ENCODE results near the gene MUC13. TPM values are rescaled to one million over a fixed set of nuclear protein-coding genes. Genes with fewer than 3 reads are reported as not detected.

Gene MUC13
- total RNA-seq, 4 donors from 2014 or later, result not detected

- H3K4me3 ChIP-seq (ENCODE audit: low read depth, poor library complexity, severe bottlenecking), result no peak overlapping the region
- DNase-seq (ENCODE audit: low spot score in 2 of 2), result no peak
- TF ChIP-seq CTCF (IDR thresholded peaks at IDR 0.05) (no peak), POLR2A (IDR thresholded peaks at IDR 0.05) (no peak)
- WGBS, 2 donors, result 79 to 82% methylated on average over 9 of the region's 9 CpGs
- intact Hi-C loops (cut with DNase I; ENCODE audit: low total_unique reads), result no loop called here
Measured at GRCh38 chr3:124907957-124908356, 26.6 kb downstream of the MUC13 start.

DNA sequence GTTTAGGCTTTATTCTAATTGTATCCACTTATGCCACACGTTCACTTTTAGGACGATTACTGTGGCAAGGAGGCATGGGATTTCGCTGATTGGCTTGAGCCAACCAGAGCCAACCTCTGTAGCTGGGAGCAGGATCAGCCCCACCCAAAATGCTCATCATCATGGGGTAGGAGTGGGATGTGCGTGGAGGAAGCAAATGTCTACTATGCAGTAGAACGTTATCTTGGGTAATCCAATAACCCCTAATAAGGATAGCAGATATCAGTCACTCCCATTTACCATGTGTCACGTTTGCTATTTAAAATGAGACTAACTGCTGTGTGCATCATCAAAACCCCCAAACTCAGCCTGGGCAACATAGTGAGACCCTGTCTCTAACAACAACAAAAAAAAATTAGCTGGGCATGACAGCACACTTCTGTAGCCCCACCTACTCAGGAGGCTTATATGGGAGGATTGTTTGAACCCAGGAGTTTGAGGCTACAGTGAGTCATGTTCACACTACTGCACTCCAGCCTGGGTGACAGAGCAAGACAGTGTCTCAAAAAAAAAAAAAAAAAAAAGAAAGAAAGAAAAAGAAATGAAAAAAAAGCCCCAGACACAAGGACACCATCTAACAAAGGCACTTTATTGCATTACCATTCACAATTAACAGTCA lies 29.6 kb downstream of the MUC13 start:
- intact Hi-C loops (cut with DNase I; ENCODE audit: low total_unique reads), result no loop called here
- 86 to 88% methylated on average over 6 of the region's 6 CpGs for WGBS, 2 donors
- no peak for DNase-seq (ENCODE audit: low spot score in 2 of 2)
- TF ChIP-seq POLR2A (IDR thresholded peaks at IDR 0.05), result no peak
- H3K4me3 ChIP-seq (ENCODE audit: low read depth, poor library complexity, severe bottlenecking), result no peak overlapping the region

GRCh38 chr3:124903896-124904834 lies 30.4 kb downstream of the MUC13 start:
- WGBS, 2 donors, result 73 to 90% methylated on average over 1 of the region's 1 CpG
- intact Hi-C loops (cut with DNase I; ENCODE audit: low total_unique reads), result loop anchor here (2.0 kb wide), 1 partner anchor 143 kb away; no protein-coding TSS in a partner anchor
- TF ChIP-seq POLR2A (IDR thresholded peaks at IDR 0.05), result no peak
- no peak for TF ChIP-seq CTCF (IDR thresholded peaks at IDR 0.05)
- H3K4me3 ChIP-seq (ENCODE audit: low read depth, poor library complexity, severe bottlenecking), result no peak overlapping the region
- DNase-seq (ENCODE audit: low spot score in 2 of 2), result no peak

DNA sequence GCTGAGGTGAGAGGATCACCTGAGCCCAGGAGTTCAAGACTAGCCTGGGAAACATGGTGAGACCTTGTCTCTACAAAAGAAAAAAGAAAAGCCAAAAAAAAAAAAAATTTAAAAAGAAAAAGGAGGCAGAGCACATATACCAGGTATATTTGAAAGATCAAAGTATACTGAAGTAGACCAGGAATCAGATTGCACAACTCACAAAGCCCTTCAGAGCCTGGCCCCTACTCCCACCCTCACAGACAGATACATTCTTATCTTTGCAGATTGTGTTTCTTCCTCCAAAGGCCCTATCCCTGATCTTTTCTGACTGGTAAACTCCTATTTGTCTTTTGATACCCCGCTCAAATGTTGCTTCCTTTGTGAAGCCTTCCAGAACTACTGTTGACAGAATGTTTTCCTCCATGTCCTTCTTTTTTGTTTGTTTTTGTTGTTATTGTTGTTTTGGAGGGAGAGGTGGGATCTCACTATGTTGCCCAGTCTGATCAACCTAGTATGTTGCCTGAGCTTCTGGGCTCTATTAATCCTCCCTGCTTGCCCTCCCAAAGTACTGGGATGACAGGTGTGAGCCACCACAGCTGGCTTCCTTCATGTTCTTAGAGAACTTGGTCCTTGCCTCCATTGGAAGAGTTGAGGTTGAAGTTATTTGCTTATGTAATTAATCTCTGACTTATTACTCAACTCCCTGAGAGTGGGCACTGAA lies 37.6 kb downstream of the MUC13 start:
- WGBS, 2 donors, result 96 to 100% methylated on average over 1 of the region's 1 CpG
- DNase-seq (ENCODE audit: low spot score in 2 of 2), result no peak
- H3K4me3 ChIP-seq (ENCODE audit: low read depth, poor library complexity, severe bottlenecking), result no peak overlapping the region
- TF ChIP-seq POLR2A (IDR thresholded peaks at IDR 0.05), result no peak
- no peak for TF ChIP-seq CTCF (IDR thresholded peaks at IDR 0.05)
- intact Hi-C loops (cut with DNase I; ENCODE audit: low total_unique reads), result no loop called here

DNA sequence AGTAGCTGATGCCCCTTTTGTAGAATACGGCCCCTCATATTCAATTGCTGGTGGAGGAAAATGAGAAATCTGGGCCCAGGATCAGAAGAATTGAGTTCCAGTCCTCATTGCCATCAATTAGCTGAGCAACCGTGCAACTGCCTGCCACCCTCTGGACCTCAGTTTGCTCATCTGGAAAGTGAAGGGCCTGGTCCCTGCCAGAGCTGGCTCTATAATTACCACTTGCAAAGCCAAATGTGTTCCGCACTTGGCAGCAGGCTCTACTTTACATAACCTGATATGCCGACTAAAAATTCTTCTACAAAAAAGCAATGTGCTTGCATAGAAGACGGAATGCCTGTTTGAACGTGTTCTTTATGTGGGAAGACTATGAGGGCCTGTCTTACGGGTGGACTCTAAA lies 38.8 kb downstream of the MUC13 start:
- 47 to 51% methylated on average over 7 of the region's 7 CpGs for WGBS, 2 donors
- DNase-seq (ENCODE audit: low spot score in 2 of 2), result no peak
- H3K4me3 ChIP-seq (ENCODE audit: low read depth, poor library complexity, severe bottlenecking), result no peak overlapping the region
- intact Hi-C loops (cut with DNase I; ENCODE audit: low total_unique reads), result no loop called here
- TF ChIP-seq POLR2A (IDR thresholded peaks at IDR 0.05), result no peak

GRCh38 chr3:124893526-124893925 lies 41.0 kb downstream of the MUC13 start:
- TF ChIP-seq POLR2A (IDR thresholded peaks at IDR 0.05) (no peak), CTCF (IDR thresholded peaks at IDR 0.05) (no peak)
- DNase-seq (ENCODE audit: low spot score in 2 of 2), result no peak
- H3K4me3 ChIP-seq (ENCODE audit: low read depth, poor library complexity, severe bottlenecking), result no peak overlapping the region
- intact Hi-C loops (cut with DNase I; ENCODE audit: low total_unique reads), result no loop called here
- 28 to 32% methylated on average over 2 of the region's 2 CpGs for WGBS, 2 donors

All from lower leg skin (tissue), 4 donors.